Mammary epithelial cell (primary cell): Measurements from ENCODE around the gene EFCAB11.

Source experiments
- CTCF ChIP-seq, 2 donors: IDR thresholded peaks in 1 of 2; conservative IDR thresholded peaks in 1 of 2; 2 replicates each; pipeline ENCODE4 v1.5.1; 2011 to 2012; ENCODE audit warnings: inconsistent platforms in 2 of 2, low read length in 2 of 2, mild to moderate bottlenecking in 2 of 2, control low read depth in 1 of 2, low read depth in 1 of 2; ENCODE audit not compliant: insufficient read depth in 1 of 2; ENCODE audit errors: extremely low read depth in 1 of 2
- EZH2 ChIP-seq: IDR thresholded peaks from 2 replicates; pipeline ENCODE4 v1.6.1; 2012; ENCODE audit warnings: low read length, inconsistent platforms, borderline replicate concordance

GRCh38 chr14:89902881-89903280 lies 51.6 kb downstream of the EFCAB11 start:
- TF ChIP-seq CTCF (conservative IDR thresholded peaks at IDR 0.05 in 1 of 2, IDR thresholded peaks at IDR 0.05 in 1 of 2; ENCODE audit: extremely low read depth in 1 of 2, insufficient read depth in 1 of 2, low read depth in 1 of 2, low read length in 2 of 2) = no peak
- no peak for TF ChIP-seq EZH2
